ENCODE results near the gene NUP214.
A peak's percentile ranks its signal among the peaks of the same experiment; 100 is the strongest.

Gene NUP214

GRCh38 chr9:131125288-131126058 is at the start of gene NUP214:
Gene NUP214, plus strand, starts transcription at chr9:131125586. Its CDS starts 119 bp downstream, at chr9:131125705.
- peak; percentile 100 for DNase-seq

- no peak for DNase-seq
Observed at GRCh38 chr9:131076347-131077195, 48.8 kb upstream of the NUP214 start.

DNA sequence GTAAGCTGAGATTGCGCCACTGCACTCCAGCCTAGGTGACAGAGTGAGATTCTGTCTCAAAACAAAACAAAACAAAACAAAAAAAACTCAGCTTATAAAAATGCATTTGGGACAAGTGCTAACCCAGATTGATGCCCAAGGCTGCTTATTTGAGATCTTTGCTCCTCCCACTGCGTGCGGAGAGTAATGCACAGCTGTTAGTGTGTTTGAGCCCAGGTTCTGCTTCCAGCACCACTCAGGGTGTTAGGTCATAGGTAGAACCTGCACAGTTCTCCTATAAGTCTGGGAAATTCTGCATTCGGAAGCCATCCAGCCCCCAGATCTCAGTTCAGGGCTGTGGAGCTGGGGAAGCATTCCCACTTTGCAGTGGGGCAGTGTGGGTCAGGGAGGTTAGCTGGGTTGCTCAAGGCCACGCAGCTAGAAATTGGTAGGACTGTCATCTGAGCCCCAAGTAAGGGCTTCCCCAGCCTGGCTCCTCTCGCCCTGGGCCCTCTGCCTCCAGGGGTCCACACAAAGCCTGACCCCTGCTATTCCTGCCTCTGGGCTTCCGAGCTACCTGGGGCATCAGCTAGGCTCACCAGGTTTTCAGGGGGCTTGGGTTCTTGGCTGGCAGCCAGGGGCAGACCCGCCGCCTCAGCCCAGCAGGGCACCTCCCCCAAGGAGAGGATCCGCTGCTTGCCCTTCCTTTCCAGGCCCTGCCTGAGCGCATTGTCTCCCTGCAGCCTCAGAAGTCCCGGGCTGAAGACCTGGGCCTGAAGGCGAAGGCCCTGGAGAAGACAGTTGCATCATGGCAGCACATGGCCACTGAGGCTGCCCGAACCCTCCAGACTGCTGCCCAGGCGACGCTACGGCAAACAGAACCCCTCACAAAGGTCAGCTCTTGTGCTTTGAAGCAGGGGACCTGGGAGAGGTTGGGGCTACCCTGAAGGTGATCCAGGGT is 46.7 kb upstream of the NUP214 start:
- no peak for DNase-seq

DNA sequence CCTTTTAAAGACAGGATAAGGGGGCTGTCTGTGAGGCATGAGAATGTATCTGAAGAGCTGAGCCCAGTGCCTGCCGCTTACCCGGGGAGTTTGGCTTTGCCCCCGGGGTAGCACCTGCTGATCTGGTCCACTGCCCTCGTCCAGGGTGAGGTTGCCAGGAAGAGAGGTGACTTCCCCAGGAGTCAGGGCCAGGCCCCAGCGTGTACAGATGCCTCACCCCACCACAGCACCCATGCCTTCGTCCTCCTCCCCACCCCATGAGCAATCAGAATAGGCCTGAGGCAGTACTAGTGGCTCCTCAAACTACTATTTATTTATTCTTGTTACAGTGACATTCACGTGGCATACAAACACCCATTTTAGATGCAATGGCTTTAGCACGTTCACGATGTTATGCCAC is 44.8 kb upstream of the NUP214 start:
- DNase-seq = no peak

DNA sequence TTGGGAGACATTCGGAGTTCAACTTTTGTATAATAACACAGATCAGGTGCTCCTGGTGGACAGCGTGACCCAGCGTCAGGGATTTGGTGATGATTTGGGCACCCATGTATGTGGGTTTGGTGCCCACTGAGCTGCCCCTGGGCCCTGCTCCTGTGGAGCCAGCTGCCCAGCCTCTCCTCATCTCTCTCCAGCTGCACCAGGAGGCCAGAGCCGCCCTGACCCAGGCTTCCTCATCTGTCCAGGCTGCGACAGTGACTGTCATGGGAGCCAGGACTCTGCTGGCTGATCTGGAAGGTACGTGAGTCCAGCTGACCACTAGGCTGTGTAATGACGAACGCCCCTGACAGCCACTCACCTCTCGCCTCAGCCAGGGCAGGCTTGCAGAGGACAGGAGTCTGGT is 43.5 kb upstream of the NUP214 start:
- no peak for DNase-seq

- no peak for DNase-seq
Observed at GRCh38 chr9:131082774-131083512, 42.4 kb upstream of the NUP214 start.

DNA sequence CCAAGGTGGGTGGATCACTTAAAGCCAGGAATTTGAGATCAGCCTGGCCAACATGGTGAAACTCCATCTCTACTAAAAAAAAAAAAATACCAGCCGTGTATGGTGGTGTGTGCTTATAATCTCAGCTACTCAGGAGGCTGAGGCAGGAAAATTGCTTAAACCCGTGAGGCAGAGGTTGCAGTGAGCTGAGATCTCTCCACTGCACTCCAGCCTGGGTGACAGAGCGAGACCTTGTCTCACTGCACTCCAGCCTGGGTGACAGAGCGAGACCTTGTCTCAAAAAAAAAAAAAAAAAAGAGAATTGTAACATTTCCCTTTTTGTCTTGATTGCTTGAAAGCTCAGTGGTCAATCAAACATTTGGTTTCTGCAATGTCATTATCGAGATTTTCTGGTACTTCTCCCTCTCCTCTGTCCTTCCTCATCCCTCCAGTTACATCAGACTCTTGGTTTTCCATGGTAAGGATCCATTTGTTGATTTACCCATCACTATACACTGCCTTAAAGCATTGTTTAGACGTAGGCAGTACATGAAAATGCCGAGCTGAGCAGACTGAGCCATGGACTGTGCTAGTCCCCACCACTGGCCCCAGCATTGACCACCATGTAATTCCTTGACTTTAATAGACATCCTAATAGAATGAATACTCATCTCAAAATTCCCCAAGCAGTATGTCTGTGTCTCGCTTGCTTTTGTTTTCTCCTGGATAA is 40.6 kb upstream of the NUP214 start:
- no peak for DNase-seq

DNA sequence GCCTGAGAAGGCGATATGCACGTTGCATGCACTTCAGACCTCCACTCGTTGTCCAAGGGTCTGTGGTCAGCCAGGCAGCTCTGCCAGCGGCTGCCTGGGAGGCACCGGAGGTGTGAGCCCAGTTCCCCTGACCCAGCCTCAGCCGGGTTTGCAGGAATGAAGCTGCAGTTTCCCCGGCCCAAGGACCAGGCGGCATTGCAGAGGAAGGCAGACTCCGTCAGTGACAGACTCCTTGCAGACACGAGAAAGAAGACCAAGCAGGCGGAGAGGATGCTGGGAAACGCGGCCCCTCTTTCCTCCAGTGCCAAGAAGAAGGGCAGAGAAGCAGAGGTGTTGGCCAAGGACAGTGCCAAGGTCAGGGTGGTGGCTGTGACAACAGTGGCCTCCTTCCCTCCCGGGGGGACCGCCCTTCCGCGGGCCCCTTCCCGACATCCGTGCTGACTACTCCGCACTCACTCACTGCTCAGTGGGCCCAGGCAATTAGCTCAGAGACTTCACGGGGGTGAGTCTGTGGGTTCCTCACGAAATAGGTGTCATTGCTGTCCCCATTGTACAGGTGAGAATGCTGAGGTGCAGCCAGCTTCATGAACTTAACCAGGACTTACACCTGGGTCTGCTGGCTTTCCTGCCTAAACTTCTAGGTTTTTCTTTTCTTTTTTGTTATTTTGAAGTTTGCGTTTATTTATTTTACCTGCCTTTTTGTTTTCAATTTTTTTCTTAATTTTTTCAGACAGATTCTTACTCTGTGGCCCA is 39.8 kb upstream of the NUP214 start:
- no peak for DNase-seq

GRCh38 chr9:131087354-131087893 is 38.0 kb upstream of the NUP214 start:
- DNase-seq = no peak

GRCh38 chr9:131090025-131090787 is 35.2 kb upstream of the NUP214 start:
- no peak for DNase-seq

DNA sequence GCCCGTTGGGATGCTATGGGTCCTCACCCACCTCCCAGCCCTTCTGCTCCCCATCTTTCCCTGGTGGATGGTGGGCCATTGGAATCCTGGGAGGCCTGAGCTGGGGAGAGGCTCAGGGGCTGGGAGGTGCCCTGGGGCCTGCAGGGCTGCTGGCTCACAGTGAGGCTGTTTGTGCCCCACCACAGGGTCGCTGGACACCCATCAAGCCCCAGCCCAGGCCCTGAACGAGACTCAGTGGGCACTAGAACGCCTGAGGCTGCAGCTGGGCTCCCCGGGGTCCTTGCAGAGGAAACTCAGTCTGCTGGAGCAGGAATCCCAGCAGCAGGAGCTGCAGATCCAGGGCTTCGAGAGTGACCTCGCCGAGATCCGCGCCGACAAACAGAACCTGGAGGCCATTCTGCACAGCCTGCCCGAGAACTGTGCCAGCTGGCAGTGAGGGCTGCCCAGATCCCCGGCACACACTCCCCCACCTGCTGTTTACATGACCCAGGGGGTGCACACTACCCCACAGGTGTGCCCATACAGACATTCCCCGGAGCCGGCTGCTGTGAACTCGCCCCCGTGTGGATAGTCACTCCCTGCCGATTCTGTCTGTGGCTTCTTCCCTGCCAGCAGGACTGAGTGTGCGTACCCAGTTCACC is 33.9 kb upstream of the NUP214 start:
- DNase-seq = no peak

- no peak for DNase-seq
Observed at GRCh38 chr9:131092030-131092429, 33.4 kb upstream of the NUP214 start.

GRCh38 chr9:131092548-131093440 is 32.6 kb upstream of the NUP214 start:
- DNase-seq = no peak

DNA sequence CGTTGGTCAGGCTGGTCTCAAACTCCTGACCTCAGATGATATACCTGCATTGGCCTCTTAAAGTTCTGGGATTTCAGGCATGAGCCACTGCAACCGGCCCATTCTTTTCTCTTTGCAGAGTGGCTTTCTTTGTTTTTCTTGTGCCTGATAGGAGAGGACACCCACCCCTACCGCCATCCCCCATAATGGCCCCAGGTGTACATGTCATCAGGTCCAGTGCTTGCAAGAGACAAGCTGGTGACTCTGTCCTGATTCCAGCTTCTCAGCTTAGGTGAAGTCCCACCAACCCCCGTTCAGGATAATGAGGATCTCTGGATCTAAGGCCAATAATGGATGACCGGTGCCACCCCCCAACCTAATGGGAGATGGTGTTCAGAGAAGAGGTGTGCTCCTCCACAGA is 31.4 kb upstream of the NUP214 start:
- no peak for DNase-seq

- peak; percentile 68 for DNase-seq
Observed at GRCh38 chr9:131094622-131095021, 30.8 kb upstream of the NUP214 start.

DNA sequence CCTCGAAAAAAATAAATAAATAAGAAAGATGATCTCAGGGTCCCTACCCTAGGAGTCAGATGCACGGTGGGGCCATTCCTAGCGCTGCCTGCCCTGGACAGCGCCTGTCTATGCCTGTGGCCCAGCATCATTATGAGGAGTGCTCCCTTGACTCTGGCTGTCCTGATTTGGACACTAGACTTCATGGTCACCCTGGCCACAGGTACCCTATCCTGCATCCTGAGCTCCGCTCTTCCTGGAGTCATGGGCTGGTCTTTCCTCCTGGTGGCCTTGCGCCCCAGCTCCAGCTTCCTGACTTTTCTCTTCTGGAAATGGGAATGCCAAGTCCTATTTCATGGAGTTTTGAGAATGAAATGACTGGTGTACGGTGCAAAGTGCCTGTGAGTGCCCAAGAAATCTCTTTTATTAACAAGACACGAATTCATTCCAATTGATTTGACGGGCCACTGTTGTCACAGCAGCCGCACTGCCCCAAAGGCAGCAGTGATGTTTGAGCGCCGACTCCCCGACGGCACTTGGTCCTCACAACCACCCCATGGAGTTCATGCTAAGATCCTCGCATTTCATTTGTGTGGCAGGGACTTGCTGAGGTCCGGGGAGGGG is 29.6 kb upstream of the NUP214 start:
- no peak for DNase-seq

- peak; percentile 63 for DNase-seq
Observed at GRCh38 chr9:131096269-131097125, 28.9 kb upstream of the NUP214 start, which contains the start of gene AIF1L. Gene AIF1L, plus strand, starts transcription at chr9:131096531. Its CDS starts 99 bp downstream, at chr9:131096630.
